Liver (tissue), 9 donors: ENCODE results near the gene YTHDF1. TPM values are rescaled to one million over a fixed set of nuclear protein-coding genes. Genes with fewer than 3 reads are reported as not detected.

Experiments used
- DNase-seq: peaks from one replicate; pipeline ENCODE4 v3.0.0-alpha.2; 2017; ENCODE audit warnings: low spot score
- H3K27ac ChIP-seq, 2 donors: one replicate each; pipeline ENCODE4 v1.7.0; 2013; ENCODE audit warnings: inconsistent platforms in 2 of 2, low read length in 2 of 2, control low read depth in 1 of 2, low read depth in 1 of 2, mild to moderate bottlenecking in 1 of 2
- H3K27me3 ChIP-seq, 4 donors: one replicate each; pipeline versions ENCODE4 v1.6.1 to v1.7.0; 2013; ENCODE audit warnings: low read length in 3 of 4, inconsistent platforms in 1 of 4, mild to moderate bottlenecking in 1 of 4, moderate library complexity in 1 of 4; ENCODE audit not compliant: control insufficient read depth in 4 of 4, insufficient read depth in 4 of 4
- H3K36me3 ChIP-seq, 4 donors: one replicate each; pipeline versions ENCODE4 v1.6.1 to v1.7.0; 2013; ENCODE audit warnings: low read length in 3 of 4, mild to moderate bottlenecking in 3 of 4, low read depth in 1 of 4, moderate library complexity in 1 of 4; ENCODE audit not compliant: control insufficient read depth in 4 of 4, insufficient read depth in 3 of 4
- H3K4me1 ChIP-seq, 4 donors: one replicate each; pipeline versions ENCODE4 v1.6.1 to v1.7.0; 2013; ENCODE audit warnings: low read length in 3 of 4, mild to moderate bottlenecking in 3 of 4, moderate library complexity in 1 of 4; ENCODE audit not compliant: control insufficient read depth in 4 of 4, insufficient read depth in 4 of 4
- H3K4me3 ChIP-seq, 3 donors: one replicate each; pipeline versions ENCODE4 v1.6.1 to v1.7.0; 2013; ENCODE audit warnings: low read length in 3 of 3, control low read depth in 1 of 3, low read depth in 1 of 3, mild to moderate bottlenecking in 1 of 3
- H3K9ac ChIP-seq, 2 donors: one replicate each; pipeline ENCODE4 v1.7.0; 2013; ENCODE audit warnings: low read length in 2 of 2, mild to moderate bottlenecking in 2 of 2, moderate library complexity in 2 of 2, control low read depth in 1 of 2, low read depth in 1 of 2
- H3K9me3 ChIP-seq, 4 donors: one replicate each; pipeline versions ENCODE4 v1.6.1 to v1.7.0; 2013; ENCODE audit warnings: low read length in 3 of 4; ENCODE audit not compliant: control insufficient read depth in 4 of 4
- CTCF ChIP-seq: fragments of 150-350 bp; IDR thresholded peaks from 2 replicates; pipeline ENCODE4 v1.5.1; 2017; ENCODE audit warnings: improper control_type of control experiment, low read depth, low read length; ENCODE audit not compliant: missing input control
- EGR1 ChIP-seq, 2 donors: IDR thresholded peaks; 2 replicates each; pipeline ENCODE4 v1.6.1; 2016 to 2018; ENCODE audit warnings: antibody characterized with exemption in 2 of 2, low read depth in 2 of 2
- FOXA1 ChIP-seq: IDR thresholded peaks from 2 replicates; pipeline ENCODE4 v1.6.1; 2016; ENCODE audit warnings: antibody characterized with exemption
- FOXA2 ChIP-seq: IDR thresholded peaks from 2 replicates; pipeline ENCODE4 v1.6.1; 2016; ENCODE audit warnings: antibody characterized with exemption
- GABPA ChIP-seq, 2 donors: IDR thresholded peaks in 1 of 2; conservative IDR thresholded peaks in 1 of 2; 2 replicates each; pipeline ENCODE4 v1.6.1; 2016; ENCODE audit warnings: antibody characterized with exemption in 2 of 2, mild to moderate bottlenecking in 1 of 2, moderate library complexity in 1 of 2
- HNF4A ChIP-seq, 2 donors: conservative IDR thresholded peaks; 2 replicates each; pipeline ENCODE4 v1.6.1; 2016; ENCODE audit warnings: antibody characterized with exemption in 2 of 2, mild to moderate bottlenecking in 2 of 2
- HNF4G ChIP-seq: IDR thresholded peaks from 2 replicates; pipeline ENCODE4 v1.6.1; 2016; ENCODE audit warnings: antibody characterized with exemption
- JUND ChIP-seq, 2 donors: IDR thresholded peaks; 2 replicates each; pipeline ENCODE4 v1.6.1; 2016; ENCODE audit warnings: antibody characterized with exemption in 2 of 2
- NR2F2 ChIP-seq: IDR thresholded peaks from 2 replicates; pipeline ENCODE4 v1.6.1; 2016; ENCODE audit warnings: antibody characterized with exemption
- RAD21 ChIP-seq, 2 donors: IDR thresholded peaks; 2 replicates each; pipeline ENCODE4 v1.6.1; 2016; ENCODE audit warnings: antibody characterized with exemption in 2 of 2, mild to moderate bottlenecking in 2 of 2
- RXRA ChIP-seq, 2 donors: IDR thresholded peaks; 2 replicates each; pipeline ENCODE4 v1.6.1; 2017 to 2018; ENCODE audit warnings: antibody characterized with exemption in 2 of 2, mild to moderate bottlenecking in 1 of 2
- SP1 ChIP-seq: IDR thresholded peaks from 2 replicates; pipeline ENCODE4 v1.6.1; 2018; ENCODE audit warnings: antibody characterized with exemption, mild to moderate bottlenecking
- TAF1 ChIP-seq: conservative IDR thresholded peaks from 2 replicates; pipeline ENCODE4 v1.6.1; 2016; ENCODE audit warnings: antibody characterized with exemption, mild to moderate bottlenecking
- YY1 ChIP-seq: IDR thresholded peaks from 2 replicates; pipeline ENCODE4 v1.6.1; 2016; ENCODE audit warnings: antibody characterized with exemption, mild to moderate bottlenecking
- WGBS: extraction: QIAGEN DNeasy Blood & Tissue Kit; methylation state at CpG from one replicate; pipeline ENCODE4 v1.1.7; 2013; 5-methylcytosine and 5-hydroxymethylcytosine counted together
- polyA plus RNA-seq, 2 donors: library from polyadenylated mRNA; stranded (reverse) in 1 of 2; unstranded in 1 of 2; fragments of 200-250 nt in 1 of 2; fragments of >200 nt in 1 of 2; fragmentation: Nextera tagmentation in 1 of 2; extraction: Ambion mirVana in 1 of 2; gene quantifications; one replicate each; pipeline versions ENCODE4 v1.2.1 to v1.2.3, GENCODE V29; 2013 to 2015
- total RNA-seq, 2 donors: library from RNA; depleted of rRNA; stranded (reverse); fragments of >200 nt; gene quantifications; one replicate each; pipeline ENCODE4 v1.2.3, GENCODE V29; 2014
- TF ChIP-seq, protein P1 (sequence below): IDR thresholded peaks from 2 replicates; pipeline ENCODE4 v1.6.1; 2016; ENCODE audit warnings: antibody characterized with exemption
- TF ChIP-seq, protein P2 (sequence below): IDR thresholded peaks from 2 replicates; pipeline ENCODE4 v1.6.1; 2016; ENCODE audit warnings: antibody characterized with exemption, mild to moderate bottlenecking
- TF ChIP-seq, protein P3 (sequence below): IDR thresholded peaks from 2 replicates; pipeline ENCODE4 v1.6.1; 2016; ENCODE audit warnings: antibody characterized with exemption
- TF ChIP-seq, protein P4 (sequence below): IDR thresholded peaks from 2 replicates; pipeline ENCODE4 v1.6.1; 2016; ENCODE audit warnings: antibody characterized with exemption
- donor health status: healthy.
- donor health status: healthy.
- donor health status: healthy.
- donor health status: healthy.
- donor health status: healthy.

The YTHDF1 gene
- total and polyA plus RNA-seq, 4 donors = 6.8 to 19.5 (median 14.9) TPM

DNA sequence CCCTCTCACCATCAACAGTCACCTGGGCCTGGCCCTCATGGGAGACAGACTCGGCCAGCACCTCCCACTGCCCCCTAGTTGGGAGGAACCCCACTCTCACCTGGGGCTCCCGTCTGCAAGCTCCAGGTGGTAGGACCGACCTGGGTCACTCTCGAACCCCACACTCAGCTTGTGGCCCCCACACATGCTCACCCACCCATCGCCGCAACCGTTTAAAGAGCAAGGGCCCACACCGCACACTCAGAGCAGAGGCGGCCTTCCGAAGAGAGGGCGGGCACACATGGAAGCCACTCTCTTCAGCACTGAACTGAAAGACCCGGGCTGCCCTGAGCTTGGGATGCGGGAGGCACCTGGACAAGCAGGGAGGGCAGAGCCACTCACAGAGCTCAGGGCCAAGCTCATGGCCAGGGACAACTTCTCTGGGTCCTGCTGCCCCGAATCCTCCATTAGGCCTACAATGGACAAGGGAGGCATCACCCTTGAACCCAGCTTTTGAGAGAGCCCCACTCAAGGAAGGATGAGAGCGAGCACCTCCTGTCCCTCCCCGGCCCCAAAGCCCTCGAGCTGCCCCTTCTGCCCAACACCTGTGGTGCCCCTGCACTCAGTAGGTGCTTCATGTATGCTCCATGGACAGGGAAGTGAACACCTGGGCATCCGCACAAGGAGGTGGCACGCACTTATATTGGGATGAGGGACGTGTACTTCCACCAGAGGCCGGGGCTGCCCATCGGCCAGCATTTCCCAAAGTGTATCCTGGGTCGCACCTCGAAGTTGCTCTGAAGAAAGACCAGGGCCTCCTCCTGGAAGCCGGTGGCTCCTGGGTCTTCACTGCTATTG, 50.4 kb downstream of the YTHDF1 start:
- no peak overlapping the region for H3K9ac ChIP-seq
- 86% methylated on average over 25 of the region's 25 CpGs for WGBS
- DNase-seq = no peak
- H3K27me3 ChIP-seq = peaks cover 0 to 5% (median 0%) of the 10 kb centered on the region in 4 donors
- no peak overlapping the region for H3K27ac ChIP-seq
- no peaks in the 10 kb centered on the region for H3K36me3 ChIP-seq
- no peaks in the 10 kb centered on the region for H3K9me3 ChIP-seq
- no peaks in the 10 kb centered on the region for H3K4me1 ChIP-seq
- H3K4me3 ChIP-seq = no peak overlapping the region
- TF ChIP-seq, protein P1, sequence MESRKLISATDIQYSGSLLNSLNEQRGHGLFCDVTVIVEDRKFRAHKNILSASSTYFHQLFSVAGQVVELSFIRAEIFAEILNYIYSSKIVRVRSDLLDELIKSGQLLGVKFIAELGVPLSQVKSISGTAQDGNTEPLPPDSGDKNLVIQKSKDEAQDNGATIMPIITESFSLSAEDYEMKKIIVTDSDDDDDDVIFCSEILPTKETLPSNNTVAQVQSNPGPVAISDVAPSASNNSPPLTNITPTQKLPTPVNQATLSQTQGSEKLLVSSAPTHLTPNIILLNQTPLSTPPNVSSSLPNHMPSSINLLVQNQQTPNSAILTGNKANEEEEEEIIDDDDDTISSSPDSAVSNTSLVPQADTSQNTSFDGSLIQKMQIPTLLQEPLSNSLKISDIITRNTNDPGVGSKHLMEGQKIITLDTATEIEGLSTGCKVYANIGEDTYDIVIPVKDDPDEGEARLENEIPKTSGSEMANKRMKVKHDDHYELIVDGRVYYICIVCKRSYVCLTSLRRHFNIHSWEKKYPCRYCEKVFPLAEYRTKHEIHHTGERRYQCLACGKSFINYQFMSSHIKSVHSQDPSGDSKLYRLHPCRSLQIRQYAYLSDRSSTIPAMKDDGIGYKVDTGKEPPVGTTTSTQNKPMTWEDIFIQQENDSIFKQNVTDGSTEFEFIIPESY = no peak
- TF ChIP-seq SP1 (no peak), FOXA1 (no peak), TAF1 (no peak)

DNA sequence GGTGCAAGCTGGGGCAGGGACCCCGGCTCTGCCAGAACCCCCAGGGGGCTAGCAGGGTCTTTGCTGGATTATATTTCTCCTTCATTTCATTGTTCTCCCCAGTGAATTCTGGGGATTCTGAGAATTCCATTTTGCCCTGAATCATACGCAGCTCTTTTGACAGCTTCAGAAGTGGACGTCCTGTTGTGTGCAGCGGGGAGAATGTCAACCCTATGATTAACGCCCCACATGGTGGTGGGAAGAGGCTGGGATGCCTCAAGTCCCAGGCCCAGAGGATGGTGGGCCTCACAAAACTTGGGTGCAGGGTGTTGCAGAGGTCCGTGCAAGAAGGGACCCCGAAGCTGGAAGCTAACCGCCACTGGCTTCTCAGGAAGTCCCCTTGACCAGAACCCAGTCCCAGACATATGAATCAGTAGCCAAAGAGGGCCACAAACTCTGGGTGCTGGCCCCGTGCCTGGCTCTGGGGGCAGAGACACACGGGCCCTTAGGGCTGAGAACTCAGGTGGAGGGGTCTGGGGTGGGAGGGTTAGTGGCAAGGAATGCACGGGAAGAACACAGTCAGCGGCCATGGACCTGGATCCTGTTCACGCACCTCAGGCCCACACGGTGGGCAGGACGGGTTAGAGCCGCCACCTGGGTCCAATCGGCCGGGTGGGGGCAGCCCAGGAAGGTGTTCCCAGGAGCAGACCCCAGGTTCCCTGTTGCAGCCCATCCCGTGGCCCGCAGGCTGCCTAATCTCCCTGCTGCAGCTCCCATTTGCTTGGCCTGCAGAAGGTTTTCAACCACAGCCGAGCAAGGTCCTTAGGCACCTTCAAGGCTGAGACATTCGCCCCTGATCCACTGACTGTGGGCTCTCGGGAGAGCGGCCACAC, 51.2 kb downstream of the YTHDF1 start:
- H3K9me3 ChIP-seq = no peaks in the 10 kb centered on the region
- no peaks in the 10 kb centered on the region for H3K36me3 ChIP-seq
- H3K4me3 ChIP-seq = no peak overlapping the region
- TF ChIP-seq YY1 (no peak), CTCF (no peak), NR2F2 (no peak), EGR1 (IDR thresholded peaks at IDR 0.05; ENCODE audit: low read depth in 2 of 2) (no peak), RAD21 (IDR thresholded peaks at IDR 0.05) (no peak), TAF1 (no peak), FOXA1 (no peak), SP1 (no peak), HNF4A (conservative IDR thresholded peaks at IDR 0.05) (no peak), RXRA (IDR thresholded peaks at IDR 0.05) (no peak), FOXA2 (no peak), HNF4G (no peak), JUND (IDR thresholded peaks at IDR 0.05) (no peak), GABPA (IDR thresholded peaks at IDR 0.05 in 1 of 2, conservative IDR thresholded peaks at IDR 0.05 in 1 of 2) (no peak)
- TF ChIP-seq, protein P1 = no peak
- TF ChIP-seq, protein P2, sequence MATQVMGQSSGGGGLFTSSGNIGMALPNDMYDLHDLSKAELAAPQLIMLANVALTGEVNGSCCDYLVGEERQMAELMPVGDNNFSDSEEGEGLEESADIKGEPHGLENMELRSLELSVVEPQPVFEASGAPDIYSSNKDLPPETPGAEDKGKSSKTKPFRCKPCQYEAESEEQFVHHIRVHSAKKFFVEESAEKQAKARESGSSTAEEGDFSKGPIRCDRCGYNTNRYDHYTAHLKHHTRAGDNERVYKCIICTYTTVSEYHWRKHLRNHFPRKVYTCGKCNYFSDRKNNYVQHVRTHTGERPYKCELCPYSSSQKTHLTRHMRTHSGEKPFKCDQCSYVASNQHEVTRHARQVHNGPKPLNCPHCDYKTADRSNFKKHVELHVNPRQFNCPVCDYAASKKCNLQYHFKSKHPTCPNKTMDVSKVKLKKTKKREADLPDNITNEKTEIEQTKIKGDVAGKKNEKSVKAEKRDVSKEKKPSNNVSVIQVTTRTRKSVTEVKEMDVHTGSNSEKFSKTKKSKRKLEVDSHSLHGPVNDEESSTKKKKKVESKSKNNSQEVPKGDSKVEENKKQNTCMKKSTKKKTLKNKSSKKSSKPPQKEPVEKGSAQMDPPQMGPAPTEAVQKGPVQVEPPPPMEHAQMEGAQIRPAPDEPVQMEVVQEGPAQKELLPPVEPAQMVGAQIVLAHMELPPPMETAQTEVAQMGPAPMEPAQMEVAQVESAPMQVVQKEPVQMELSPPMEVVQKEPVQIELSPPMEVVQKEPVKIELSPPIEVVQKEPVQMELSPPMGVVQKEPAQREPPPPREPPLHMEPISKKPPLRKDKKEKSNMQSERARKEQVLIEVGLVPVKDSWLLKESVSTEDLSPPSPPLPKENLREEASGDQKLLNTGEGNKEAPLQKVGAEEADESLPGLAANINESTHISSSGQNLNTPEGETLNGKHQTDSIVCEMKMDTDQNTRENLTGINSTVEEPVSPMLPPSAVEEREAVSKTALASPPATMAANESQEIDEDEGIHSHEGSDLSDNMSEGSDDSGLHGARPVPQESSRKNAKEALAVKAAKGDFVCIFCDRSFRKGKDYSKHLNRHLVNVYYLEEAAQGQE = no peak
- TF ChIP-seq, protein P3, sequence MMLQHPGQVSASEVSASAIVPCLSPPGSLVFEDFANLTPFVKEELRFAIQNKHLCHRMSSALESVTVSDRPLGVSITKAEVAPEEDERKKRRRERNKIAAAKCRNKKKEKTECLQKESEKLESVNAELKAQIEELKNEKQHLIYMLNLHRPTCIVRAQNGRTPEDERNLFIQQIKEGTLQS = no peak
- TF ChIP-seq, protein P4, sequence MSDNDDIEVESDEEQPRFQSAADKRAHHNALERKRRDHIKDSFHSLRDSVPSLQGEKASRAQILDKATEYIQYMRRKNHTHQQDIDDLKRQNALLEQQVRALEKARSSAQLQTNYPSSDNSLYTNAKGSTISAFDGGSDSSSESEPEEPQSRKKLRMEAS = no peak
- H3K27ac ChIP-seq = no peak overlapping the region
- no peak overlapping the region for H3K9ac ChIP-seq
- no peak for DNase-seq
- no peaks in the 10 kb centered on the region for H3K4me1 ChIP-seq
- H3K27me3 ChIP-seq = peaks cover 0 to 5% (median 0%) of the 10 kb centered on the region in 4 donors
- whole genome bisulfite sequencing = 68% methylated on average over 24 of the region's 24 CpGs
